Measurements from ENCODE around the gene ECE1. TPM values are rescaled to one million over a fixed set of nuclear protein-coding genes. Genes with fewer than 3 reads are reported as not detected.

Gene ECE1
- total and polyA plus RNA-seq, 2 of the 13 experiments (the other 11 are each of a cell fraction or from before 2014, with no cell fraction given), result 13.5 to 21.2 TPM

- no TSS peak for BruUV-seq (replicated peaks)
These were observed 84.8 kb downstream of the ECE1 start for GRCh38 chr1:21205416-21205815.

More at GRCh38 chr1:21205416-21205815, 84.8 kb downstream of the ECE1 start:
- ATAC-seq (no peak), FAIRE-seq (no peak), DNase-seq (ENCODE audit: low spot score) (no peak)
- 62% methylated on average over 5 of the region's 5 CpGs for WGBS (ENCODE audit: low lambda C conversion rate)
- H3K79me2 ChIP-seq (ENCODE audit: insufficient read depth, low read length), result no peaks in the 10 kb centered on the region
- H2AFZ ChIP-seq (ENCODE audit: low read length), result no peak overlapping the region
- ChIA-PET POLR2A (no interaction called here), CTCF (ENCODE audit: low intra/inter-chr PET ratio, low total read pairs) (no interaction called here)
- in situ Hi-C loops (cut with HindIII; ENCODE audit: extremely low pct_ligation_motif_present, low pct_unique_long_range_greater_than_20kb) (no loop called here), intact Hi-C loops (cut with micrococcal nuclease; ENCODE audit: unreplicated experiment) (no loop called here)
- no peaks in the 10 kb centered on the region for H3K4me1 ChIP-seq (ENCODE audit: insufficient read depth, low read length)
- H4K20me1 ChIP-seq (ENCODE audit: insufficient read depth, low read length), result no peaks in the 10 kb centered on the region
- no peak overlapping the region for H3K9ac ChIP-seq (ENCODE audit: insufficient read depth, low read depth, low read length)
- H3K36me3 ChIP-seq (replicated peaks in 1 of 2; ENCODE audit: control insufficient read depth in 1 of 2, insufficient read depth in 2 of 2, low read length in 2 of 2), result no peaks in the 10 kb centered on the region
- no peak overlapping the region for H3K4me3 ChIP-seq (replicated peaks in 1 of 3; ENCODE audit: insufficient read depth in 1 of 3, low read depth in 2 of 3, low read length in 3 of 3)
- TF ChIP-seq ISL2 (CRISPR knock-in tag; IDR thresholded peaks at IDR 0.05) (no peak), ZNF644 (CRISPR knock-in tag; IDR thresholded peaks at IDR 0.05; ENCODE audit: low read depth) (no peak), ZNF451 (CRISPR knock-in tag; IDR thresholded peaks at IDR 0.05) (no peak), CBX2 (IDR thresholded peaks at IDR 0.05; ENCODE audit: low read depth, low read length) (no peak), CBX2 (CRISPR knock-in tag; IDR thresholded peaks at IDR 0.05; ENCODE audit: low read depth) (no peak), DBP (CRISPR knock-in tag; IDR thresholded peaks at IDR 0.05; ENCODE audit: not compliant biosample characterization) (no peak), SP1 (IDR thresholded peaks at IDR 0.05) (no peak), SP1 (CRISPR knock-in tag; IDR thresholded peaks at IDR 0.05) (no peak), ZNF407 (CRISPR knock-in tag; IDR thresholded peaks at IDR 0.05; ENCODE audit: not compliant biosample characterization) (no peak), ZBED4 (CRISPR knock-in tag; IDR thresholded peaks at IDR 0.05; ENCODE audit: borderline replicate concordance) (no peak), KAT7 (CRISPR knock-in tag; IDR thresholded peaks at IDR 0.05; ENCODE audit: borderline replicate concordance) (no peak)
- H3K27ac ChIP-seq (ENCODE audit: extremely low read length, insufficient read depth, low read length), result no peak overlapping the region
- H3K4me2 ChIP-seq (ENCODE audit: low read depth, low read length), result no peak overlapping the region
- no peaks in the 10 kb centered on the region for H3K27me3 ChIP-seq (ENCODE audit: control insufficient read depth in 1 of 2, insufficient read depth in 2 of 2, low read length in 2 of 2)
- no peaks in the 10 kb centered on the region for H3K9me3 ChIP-seq (ENCODE audit: low read length)

All from HepG2 (cell line).